HepG2 (cell line): Measurements from ENCODE around the gene DHRS1. TPM values are rescaled to one million over a fixed set of nuclear protein-coding genes. Genes with fewer than 3 reads are reported as not detected.

Experiments
- ELK4 ChIP-seq: sonication (generic); formaldehyde crosslinking; IDR thresholded peaks from 2 replicates; pipeline ENCODE4 v1.9.0; 2021; ENCODE audit warnings: missing genetic modification reagents, borderline replicate concordance
- HNF1B ChIP-seq: sonication (generic); formaldehyde crosslinking; IDR thresholded peaks from 2 replicates; pipeline ENCODE4 v1.5.1; 2020; ENCODE audit warnings: mild to moderate bottlenecking, moderate library complexity, missing genetic modification reagents
- MED13 ChIP-seq: sonication (generic); formaldehyde crosslinking; IDR thresholded peaks from 2 replicates; pipeline ENCODE4 v1.5.0; 2020; ENCODE audit warnings: missing genetic modification reagents
- NCOR1 ChIP-seq: fragments of 200-600 bp; sonication (generic); IDR thresholded peaks from 2 replicates; pipeline ENCODE4 v1.7.0; 2017; ENCODE audit warnings: antibody characterized with exemption, low read length, borderline replicate concordance
- POLR2A ChIP-seq, 2 experiments: IDR thresholded peaks; 2 replicates each; pipeline ENCODE4 v1.6.1; 2011; ENCODE audit warnings: low read depth in 2 of 2, low read length in 2 of 2, mild to moderate bottlenecking in 1 of 2, moderate library complexity in 1 of 2; ENCODE audit not compliant: insufficient read depth in 1 of 2
- SALL1 ChIP-seq: sonication (generic); formaldehyde crosslinking; IDR thresholded peaks from 2 replicates; pipeline ENCODE4 v1.8.0; 2022; ENCODE audit warnings: mild to moderate bottlenecking, missing genetic modification reagents
- SPEN ChIP-seq: sonication (generic); formaldehyde crosslinking; IDR thresholded peaks from 2 replicates; pipeline ENCODE4 v1.5.1; 2020; ENCODE audit warnings: low read depth, mild to moderate bottlenecking, missing genetic modification reagents
- THAP7 ChIP-seq: sonication (generic); formaldehyde crosslinking; IDR thresholded peaks from 2 replicates; pipeline ENCODE4 v1.8.1; 2023; ENCODE audit warnings: mild to moderate bottlenecking, missing genetic modification reagents
- ZBTB3 ChIP-seq: sonication (generic); formaldehyde crosslinking; IDR thresholded peaks from 2 replicates; pipeline ENCODE4 v1.4.0; 2020; ENCODE audit warnings: low read depth, mild to moderate bottlenecking, moderate library complexity, missing genetic modification reagents, borderline replicate concordance
- ZBTB33 ChIP-seq: sonication (generic); formaldehyde crosslinking; IDR thresholded peaks from 2 replicates; pipeline ENCODE4 v1.4.0; 2020; ENCODE audit warnings: missing genetic modification reagents
- ZNF407 ChIP-seq: sonication (generic); formaldehyde crosslinking; IDR thresholded peaks from one replicate; pipeline ENCODE4 v1.5.1; 2020; ENCODE audit warnings: mild to moderate bottlenecking, missing genetic modification reagents; ENCODE audit errors: not compliant biosample characterization
- ZNF790 ChIP-seq: sonication (generic); formaldehyde crosslinking; IDR thresholded peaks from 2 replicates; pipeline ENCODE4 v1.8.0; 2022; ENCODE audit warnings: missing genetic modification reagents, mild to moderate bottlenecking, borderline replicate concordance
- ZSCAN12 ChIP-seq: sonication (generic); formaldehyde crosslinking; IDR thresholded peaks from 2 replicates; pipeline ENCODE4 v1.9.0; 2021; ENCODE audit warnings: mild to moderate bottlenecking, missing genetic modification reagents
- polyA plus RNA-seq, 8 experiments: library from polyadenylated mRNA; depleted of rRNA in 3 of 8; stranded (reverse) in 7 of 8; unstranded in 1 of 8; fragments of >200 nt; fragmentation: Illumina TruSeq in 4 of 8; extraction: Trizol in 4 of 8; gene quantifications; 2 replicates each; pipeline versions ENCODE4 v1.2.1 to v1.2.3, GENCODE V29; 2011 to 2016; ENCODE audit warnings: low read depth in 4 of 8, missing spikeins in 1 of 8, mixed read lengths in 1 of 8; ENCODE audit not compliant: insufficient read depth in 1 of 8
- total RNA-seq, 5 experiments: library from RNA; depleted of rRNA; stranded (reverse); fragments of >200 nt; fragmentation: Illumina TruSeq; extraction: Trizol; gene quantifications; 2 replicates each; pipeline ENCODE4 v1.2.3, GENCODE V29; 2016; ENCODE audit warnings: low read depth in 1 of 5

Gene DHRS1
- total and polyA plus RNA-seq, 2 of the 13 experiments (the other 11 are each of a cell fraction or from before 2014, with no cell fraction given): 49.8 to 60.8 TPM

GRCh38 chr14:24332268-24332993, 32.9 kb upstream of the DHRS1 start (continued):
- TF ChIP-seq ZNF407 (CRISPR knock-in tag) (peak; percentile 71), ZSCAN12 (CRISPR knock-in tag) (no peak), ELK4 (0 out of 2 replicates have a peak, but pooled peaks have one; percentile 77), ZBTB3 (CRISPR knock-in tag) (peak; percentile 88), NCOR1 (no peak), POLR2A (IDR thresholded peaks at IDR 0.05; ENCODE audit: insufficient read depth in 1 of 2, low read depth in 2 of 2, low read length in 2 of 2) (no peak), THAP7 (peak; percentile 90; the same call in 1 of the 2 replicates), MED13 (no peak), HNF1B (CRISPR knock-in tag) (no peak; the same call in 1 of the 2 replicates), SALL1 (peak; percentile 80), SPEN (CRISPR knock-in tag) (peak; percentile 89), ZNF790 (CRISPR knock-in tag) (peak; percentile 17; the same call in 1 of the 2 replicates), ZBTB33 (CRISPR knock-in tag) (peak; percentile 86)
